H1 (cell line): ENCODE results near the gene CENPB. TPM values are rescaled to one million over a fixed set of nuclear protein-coding genes. Genes with fewer than 3 reads are reported as not detected.
A peak's percentile ranks its signal among the peaks of the same experiment; 100 is the strongest.

Experiments
- CTCF ChIA-PET: fragments of 300-600 bp; sonication (Branson Sonifier 250); formaldehyde crosslinking; loops from one replicate; lab custom pipeline; 2021; ENCODE audit not compliant: partially characterized antibody; lab: Charles Lee
- POLR2A ChIA-PET: fragments of 300-600 bp; sonication (Branson Sonifier 250); formaldehyde crosslinking; loops from one replicate; lab custom pipeline; 2021; ENCODE audit warnings: inconsistent platforms; ENCODE audit not compliant: partially characterized antibody; lab: Charles Lee
- DNase-seq, 2 experiments: peaks; one replicate each; pipeline versions ENCODE4 v3.0.0 to v3.0.0-alpha.2; 2010 to 2022; ENCODE audit warnings: low spot score in 2 of 2, low read depth in 1 of 2, mixed read lengths in 1 of 2
- FAIRE-seq: peaks from 2 replicates; lab custom pipeline; 2011; peaks lifted over from hg19 to GRCh38; lab: Jason Lieb, UNC
- H2AFZ ChIP-seq: 2 replicates; pipeline ENCODE4 v1.8.1; 2012; ENCODE audit warnings: low read length, inconsistent platforms
- H2AK5ac ChIP-seq: 2 replicates; pipeline ENCODE4 v1.6.1; 2013; ENCODE audit warnings: low read depth, low read length
- H2BK120ac ChIP-seq: replicated peaks from 2 replicates; pipeline ENCODE3; 2013; ENCODE audit warnings: low read depth, low read length, inconsistent platforms
- H2BK12ac ChIP-seq: 2 replicates; pipeline ENCODE4 v1.6.1; 2013; ENCODE audit warnings: low read depth, low read length
- H2BK15ac ChIP-seq: 2 replicates; pipeline ENCODE4 v1.6.1; 2013; ENCODE audit warnings: low read length
- H2BK20ac ChIP-seq: 2 replicates; pipeline ENCODE4 v1.6.1; 2013; ENCODE audit warnings: low read length
- H2BK5ac ChIP-seq: 2 replicates; pipeline ENCODE4 v1.6.1; 2013; ENCODE audit warnings: low read depth, low read length
- H3K14ac ChIP-seq: 2 replicates; pipeline ENCODE4 v1.6.1; 2013; ENCODE audit warnings: inconsistent platforms; ENCODE audit not compliant: insufficient read length
- H3K18ac ChIP-seq: 2 replicates; pipeline ENCODE4 v1.6.1; 2013; ENCODE audit warnings: low read length; ENCODE audit errors: extremely low read depth
- H3K23ac ChIP-seq: 2 replicates; pipeline ENCODE4 v1.6.1; 2013; ENCODE audit warnings: inconsistent platforms; ENCODE audit not compliant: insufficient read length
- H3K23me2 ChIP-seq: 2 replicates; pipeline ENCODE4 v1.6.1; 2013; ENCODE audit warnings: low read depth, low read length
- H3K27ac ChIP-seq: 2 replicates; pipeline ENCODE4 v1.6.1; 2011; ENCODE audit warnings: low read depth, low read length, inconsistent platforms
- H3K27me3 ChIP-seq, 4 experiments: replicated peaks in 1 of 4; 1 replicate in 1 of 4; 2 replicates in 3 of 4; pipeline versions ENCODE4 v1.6.1 to v1.8.1; 2011 to 2013; ENCODE audit warnings: low read length in 3 of 4, mild to moderate bottlenecking in 3 of 4, inconsistent platforms in 2 of 4, mixed read lengths in 2 of 4, moderate library complexity in 1 of 4; ENCODE audit not compliant: control insufficient read depth in 3 of 4, insufficient read depth in 3 of 4; ENCODE audit errors: extremely low read depth in 1 of 4
- H3K36me3 ChIP-seq, 4 experiments: 2 replicates each; pipeline versions ENCODE4 v1.6.1 to v1.8.1; 2011 to 2013; ENCODE audit warnings: mild to moderate bottlenecking in 4 of 4, low read length in 3 of 4, moderate library complexity in 2 of 4, control low read depth in 1 of 4, inconsistent platforms in 1 of 4; ENCODE audit not compliant: insufficient read depth in 4 of 4, control insufficient read depth in 2 of 4
- H3K4ac ChIP-seq: replicated peaks from 2 replicates; pipeline ENCODE3; 2013; ENCODE audit warnings: low read length, low read depth, mixed read lengths, inconsistent platforms; ENCODE audit not compliant: insufficient read length
- H3K4me1 ChIP-seq, 4 experiments: replicated peaks in 1 of 4; 1 replicate in 1 of 4; 2 replicates in 3 of 4; pipeline versions ENCODE4 v1.6.1 to v1.8.1; 2011 to 2013; ENCODE audit warnings: low read length in 3 of 4, inconsistent platforms in 2 of 4, mixed read lengths in 1 of 4; ENCODE audit not compliant: insufficient read depth in 4 of 4, control insufficient read depth in 3 of 4
- H3K4me2 ChIP-seq, 2 experiments: 2 replicates each; pipeline versions ENCODE4 v1.6.1 to v1.8.1; 2011 to 2013; ENCODE audit warnings: low read depth in 2 of 2, low read length in 2 of 2, control low read depth in 1 of 2, inconsistent platforms in 1 of 2, mild to moderate bottlenecking in 1 of 2; ENCODE audit not compliant: insufficient read depth in 1 of 2
- H3K4me3 ChIP-seq, 4 experiments: fragments of 200-600, 300-600 bp in 1 of 4; sonication (generic), shearing (Covaris generic), sonication (Bioruptor Twin) in 1 of 4; 2 replicates each; pipeline versions ENCODE4 v1.5.1 to v1.8.1; 2011 to 2016; ENCODE audit warnings: low read length in 4 of 4, low read depth in 3 of 4, control low read depth in 2 of 4, inconsistent platforms in 2 of 4, mild to moderate bottlenecking in 2 of 4, mixed read lengths in 1 of 4, moderate library complexity in 1 of 4; ENCODE audit not compliant: insufficient read depth in 2 of 4; ENCODE audit errors: extremely low read depth in 1 of 4
- H3K56ac ChIP-seq: replicated peaks from 2 replicates; pipeline ENCODE3; 2013; ENCODE audit warnings: low read depth, mild to moderate bottlenecking, mixed read lengths, low read length, inconsistent platforms; ENCODE audit not compliant: insufficient read length
- H3K79me1 ChIP-seq: 2 replicates; pipeline ENCODE4 v1.6.1; 2013; ENCODE audit warnings: low read depth, low read length, control low read depth
- H3K79me2 ChIP-seq, 2 experiments: 2 replicates each; pipeline versions ENCODE4 v1.6.1 to v1.8.1; 2012 to 2013; ENCODE audit warnings: low read length in 2 of 2, mild to moderate bottlenecking in 2 of 2, inconsistent platforms in 1 of 2; ENCODE audit not compliant: insufficient read depth in 2 of 2, control insufficient read depth in 1 of 2
- H3K9ac ChIP-seq, 4 experiments: replicated peaks in 1 of 4; 1 replicate in 1 of 4; 2 replicates in 3 of 4; pipeline versions ENCODE4 v1.6.1 to v1.8.1; 2011 to 2013; ENCODE audit warnings: low read depth in 3 of 4, low read length in 3 of 4, control low read depth in 2 of 4, mild to moderate bottlenecking in 2 of 4, moderate library complexity in 2 of 4, inconsistent platforms in 1 of 4; ENCODE audit errors: extremely low read depth in 1 of 4
- H3K9me3 ChIP-seq, 2 experiments: 2 replicates each; pipeline versions ENCODE4 v1.6.1 to v1.8.1; 2012 to 2013; ENCODE audit warnings: mild to moderate bottlenecking in 2 of 2, moderate library complexity in 2 of 2, control low read depth in 1 of 2, inconsistent platforms in 1 of 2, low read depth in 1 of 2, low read length in 1 of 2, mixed read lengths in 1 of 2; ENCODE audit not compliant: insufficient read depth in 2 of 2
- H4K20me1 ChIP-seq, 2 experiments: replicated peaks in 1 of 2; 2 replicates each; pipeline versions ENCODE3 to v1.8.1; 2011 to 2013; ENCODE audit warnings: inconsistent platforms in 2 of 2, low read length in 2 of 2, mild to moderate bottlenecking in 1 of 2; ENCODE audit not compliant: insufficient read depth in 2 of 2, control insufficient read depth in 1 of 2
- H4K5ac ChIP-seq: 2 replicates; pipeline ENCODE4 v1.6.1; 2013; ENCODE audit warnings: low read length, low read depth, mixed read lengths, inconsistent platforms; ENCODE audit not compliant: insufficient read length
- H4K8ac ChIP-seq: 2 replicates; pipeline ENCODE4 v1.8.0; 2013; ENCODE audit warnings: mild to moderate bottlenecking, moderate library complexity, low read length, inconsistent platforms; ENCODE audit not compliant: insufficient read depth; ENCODE audit errors: extremely low read depth
- H4K91ac ChIP-seq: replicated peaks from 2 replicates; pipeline ENCODE3; 2013; ENCODE audit warnings: low read length, mixed read lengths, inconsistent platforms; ENCODE audit not compliant: insufficient read length
- BCL11A ChIP-seq, 2 experiments: IDR thresholded peaks; one replicate each; pipeline ENCODE4 v1.6.1; 2011; ENCODE audit warnings: low read depth in 2 of 2, low read length in 2 of 2, mild to moderate bottlenecking in 2 of 2
- EZH2 ChIP-seq: fragments of 200-600 bp; sonication (generic); IDR thresholded peaks from 2 replicates; pipeline ENCODE4 v1.7.1; 2012; ENCODE audit warnings: low read depth, mild to moderate bottlenecking, moderate library complexity, low read length, inconsistent platforms; ENCODE audit not compliant: severe bottlenecking
- JUND ChIP-seq: IDR thresholded peaks from 2 replicates; pipeline ENCODE4 v1.6.1; 2011; ENCODE audit warnings: mild to moderate bottlenecking, improper control_type of control experiment, low read length
- KDM1A ChIP-seq: fragments of 200-600, 300-600 bp; sonication (generic); IDR thresholded peaks from 2 replicates; pipeline ENCODE4 v1.7.1; 2016; ENCODE audit warnings: mild to moderate bottlenecking, low read length, borderline replicate concordance
- KDM5A ChIP-seq: fragments of 200-600 bp; IDR thresholded peaks from 2 replicates; pipeline ENCODE4 v1.7.1; 2012; ENCODE audit warnings: mild to moderate bottlenecking, low read length, inconsistent platforms, mixed read lengths
- RXRA ChIP-seq: IDR thresholded peaks from 2 replicates; pipeline ENCODE4 v1.6.1; 2011; ENCODE audit warnings: low read depth, mild to moderate bottlenecking, low read length, moderate library complexity; ENCODE audit not compliant: insufficient read depth
- SIN3A ChIP-seq, 2 experiments: IDR thresholded peaks in 1 of 2; conservative IDR thresholded peaks in 1 of 2; 2 replicates each; pipeline ENCODE4 v1.6.1; 2011 to 2012; ENCODE audit warnings: low read length in 2 of 2, improper control_type of control experiment in 1 of 2, low read depth in 1 of 2, mild to moderate bottlenecking in 1 of 2
- SP1 ChIP-seq: IDR thresholded peaks from 2 replicates; pipeline ENCODE4 v1.6.1; 2011; ENCODE audit warnings: low read depth, low read length
- SRF ChIP-seq: IDR thresholded peaks from 2 replicates; pipeline ENCODE4 v1.6.1; 2011; ENCODE audit warnings: mild to moderate bottlenecking, low read depth, low read length, moderate library complexity
- TAF1 ChIP-seq: IDR thresholded peaks from 2 replicates; pipeline ENCODE4 v1.6.1; 2011; ENCODE audit warnings: mild to moderate bottlenecking, low read depth, low read length
- TAF7 ChIP-seq: optimal IDR thresholded peaks from 2 replicates; pipeline ENCODE3; 2011; ENCODE audit warnings: low read depth, mild to moderate bottlenecking, inconsistent platforms, low read length, moderate library complexity, borderline replicate concordance
- WGBS, 2 experiments: shearing (Covaris generic) in 1 of 2; methylation state at CpG; one replicate each; pipeline versions ENCODE4 v1.1.6 to v1.1.7; 2013 to 2015; ENCODE audit warnings: low lambda C conversion rate in 2 of 2, mixed read lengths in 2 of 2, inconsistent platforms in 1 of 2, low coverage in 1 of 2, missing lambda C conversion rate in 1 of 2; ENCODE audit not compliant: insufficient replicate concordance in 2 of 2, insufficient coverage in 1 of 2, insufficient read length in 1 of 2; ENCODE audit errors: extremely low coverage in 1 of 2, missing lambda C conversion rate in 1 of 2; 5-methylcytosine and 5-hydroxymethylcytosine counted together
- polyA plus RNA-seq, 7 experiments: library from polyadenylated mRNA; depleted of rRNA in 3 of 7; stranded (reverse) in 5 of 7; unstranded in 2 of 7; fragments of >200 nt in 5 of 7; fragments of 200-250 nt in 2 of 7; gene quantifications; 1 replicate in 5 of 7; 2 replicates in 1 of 7; 4 replicates in 1 of 7; pipeline versions ENCODE4 v1.2.1 to v1.2.3, GENCODE V29; 2011 to 2013; ENCODE audit warnings: missing spikeins in 2 of 7, mixed read lengths in 2 of 7
- total RNA-seq: library from RNA; stranded (reverse); fragmentation: NEBNext Ultra II Directional; extraction: Animal tissue kit (Norgen Biotek cat#: 25700); gene quantifications from 2 replicates; pipeline ENCODE4 v1.2.1, GENCODE V29; 2021

CENPB gene
- total and polyA plus RNA-seq, 2 of the 8 experiments (the other 6 are each of a cell fraction or from before 2014, with no cell fraction given) = 17.7 to 51.6 TPM

- Histone ChIP-seq H3K36me3 (no peaks in the 10 kb centered on the region), H3K27me3 (peaks cover 0 to 3% (median 0%) of the 10 kb centered on the region in 4 experiments; a peak in 3 of 7 replicates), H4K20me1 (no peaks in the 10 kb centered on the region), H3K4me1 (peaks cover 0 to 25% (median 13%) of the 10 kb centered on the region in 4 experiments; a peak in 6 of 7 replicates), H3K18ac (no peak overlapping the region), H3K23me2 (no peaks in the 10 kb centered on the region), H2BK5ac (peak overlapping the region; percentile 28; the same call in 1 of the 2 replicates), H4K5ac (no peak overlapping the region), H3K9me3 (no peaks in the 10 kb centered on the region), H3K56ac (no peak overlapping the region), H3K79me2 (no peaks in the 10 kb centered on the region), H3K4ac (no peak overlapping the region), H3K9ac (no peak overlapping the region), H3K27ac (no peak overlapping the region), H2BK120ac (no peak overlapping the region), H3K79me1 (no peaks in the 10 kb centered on the region), H2AK5ac (peak overlapping the region; percentile 26; the same call in 1 of the 2 replicates), H2AFZ (no peak overlapping the region), H4K91ac (peak overlapping the region; percentile 65), H3K4me2 (no peak overlapping the region), H2BK15ac (no peak overlapping the region), H3K23ac (no peak overlapping the region), H3K14ac (no peak overlapping the region), H2BK20ac (no peak overlapping the region), H2BK12ac (0 out of 2 replicates have a peak overlapping the region, but pooled peaks have one; percentile 27), H3K4me3 (no peak overlapping the region), H4K8ac (no peak overlapping the region; the same call in 1 of the 2 replicates)
- POLR2A ChIA-PET = interaction anchor here (1.2 kb wide), 1 partner anchor 13 kb away, joined by 3 read pairs; no protein-coding TSS in a partner anchor
- DNase-seq (no peak), FAIRE-seq (no peak)
- WGBS, 2 experiments = 86% methylated on average over 11 of the region's 11 CpGs; no CpG with 5 or more reads in 1 of the 2 experiments
- CTCF ChIA-PET = interaction anchor here (0.7 to 17.6 kb wide), 6 partner anchors 15 to 41 kb away, joined by 3 to 221 read pairs (median 4); no protein-coding TSS in a partner anchor
- TF ChIP-seq BCL11A (IDR thresholded peaks at IDR 0.05; ENCODE audit: low read depth in 2 of 2, low read length in 2 of 2) (no peak), SP1 (no peak), EZH2 (no peak), TAF7 (no peak), SRF (no peak), TAF1 (no peak), KDM5A (no peak), KDM1A (no peak), RXRA (no peak), JUND (no peak), SIN3A (conservative IDR thresholded peaks at IDR 0.05 in 1 of 2, IDR thresholded peaks at IDR 0.05 in 1 of 2; ENCODE audit: low read depth in 1 of 2, low read length in 2 of 2) (no peak)
Observed at GRCh38 chr20:3738111-3739053, 48.2 kb downstream of the CENPB start.
